K562 (cell line): Measurements from ENCODE around the gene IRF6. TPM values are rescaled to one million over a fixed set of nuclear protein-coding genes. Genes with fewer than 3 reads are reported as not detected.

ENCODE experiments used
- ATAC-seq: fragments of 200-7000 bp; cut with Tn5 transposase; 3 replicates; pipeline ENCODE4 v1.9.1; 2020; ENCODE audit warnings: moderate library complexity
- BruUV-seq: library from RNA; stranded (reverse); fragments of 400-500 nt; replicated peaks from 2 replicates; lab custom pipeline; 2021; lab: Mats Ljungman, UMichigan
- CTCF ChIA-PET: fragments of 300-600 bp; formaldehyde crosslinking; extraction: SDS; loops from one replicate; lab custom pipeline; 2021; ENCODE audit warnings: low intra/inter-chr PET ratio; lab: Yijun Ruan, JAX
- POLR2A ChIA-PET: fragments of 300-600, 350-650 bp; sonication (Branson Sonifier 250); formaldehyde crosslinking; extraction: SDS; loops from one replicate; lab custom pipeline; 2021; ENCODE audit warnings: antibody characterized with exemption, inconsistent platforms; lab: Yijun Ruan, JAX
- DNase-seq, 4 experiments: peaks; one replicate each; pipeline versions ENCODE4 v3.0.0 to v3.0.0-alpha.2; 2011 to 2018; ENCODE audit warnings: low spot score in 3 of 4, mixed read lengths in 3 of 4; ENCODE audit errors: extremely low read depth in 1 of 4
- FAIRE-seq: peaks from 2 replicates; lab custom pipeline; 2011; peaks lifted over from hg19 to GRCh38; lab: Jason Lieb, UNC
- H2AFZ ChIP-seq: 2 replicates; pipeline ENCODE4 v1.6.0; 2011; ENCODE audit warnings: low read depth, low read length, control low read depth, inconsistent platforms
- H3K27ac ChIP-seq: fragments of 200-600 bp; 3 replicates; pipeline ENCODE4 v1.8.0; 2011; ENCODE audit warnings: low read depth, mild to moderate bottlenecking, control low read depth, inconsistent platforms, low read length, moderate library complexity, mixed read lengths; ENCODE audit errors: extremely low read depth
- H3K27me3 ChIP-seq, 2 experiments: fragments of 300-600 bp in 1 of 2; 2 replicates in 1 of 2; 3 replicates in 1 of 2; pipeline versions ENCODE4 v1.6.0 to v1.8.0; 2011; ENCODE audit warnings: inconsistent platforms in 2 of 2, low read length in 2 of 2, mild to moderate bottlenecking in 1 of 2, mixed read lengths in 1 of 2, moderate library complexity in 1 of 2; ENCODE audit not compliant: control insufficient read depth in 2 of 2, insufficient read depth in 2 of 2
- H3K36me3 ChIP-seq: fragments of 300-600 bp; 3 replicates; pipeline ENCODE4 v1.8.0; 2011; ENCODE audit warnings: mild to moderate bottlenecking, low read length, inconsistent platforms; ENCODE audit not compliant: control insufficient read depth, insufficient read depth
- H3K4me1 ChIP-seq, 2 experiments: fragments of 200-600 bp in 1 of 2; replicated peaks in 1 of 2; 2 replicates in 1 of 2; 3 replicates in 1 of 2; pipeline versions ENCODE4 v1.5.1 to v1.8.0; 2011; ENCODE audit warnings: inconsistent platforms in 2 of 2, low read length in 2 of 2, mild to moderate bottlenecking in 1 of 2, mixed read lengths in 1 of 2, moderate library complexity in 1 of 2; ENCODE audit not compliant: control insufficient read depth in 2 of 2, insufficient read depth in 2 of 2
- H3K4me2 ChIP-seq: 2 replicates; pipeline ENCODE4 v1.6.1; 2011; ENCODE audit warnings: low read length, control low read depth, inconsistent platforms, mixed read lengths; ENCODE audit not compliant: insufficient read depth
- H3K4me3 ChIP-seq: fragments of 200-600 bp; sonication (generic), shearing (Covaris generic); 2 replicates; pipeline ENCODE4 v1.5.1; 2016; ENCODE audit warnings: control low read depth, inconsistent platforms
- H3K79me2 ChIP-seq: fragments of 200-600 bp; 3 replicates; pipeline ENCODE4 v1.8.0; 2011; ENCODE audit warnings: low read length, inconsistent platforms; ENCODE audit not compliant: control insufficient read depth, insufficient read depth
- H3K9ac ChIP-seq, 2 experiments: 2 replicates each; pipeline versions ENCODE4 v1.6.0 to v1.6.1; 2011; ENCODE audit warnings: low read depth in 2 of 2, low read length in 2 of 2, control low read depth in 1 of 2, inconsistent platforms in 1 of 2, mild to moderate bottlenecking in 1 of 2, mixed read lengths in 1 of 2; ENCODE audit not compliant: insufficient read depth in 1 of 2
- H3K9me1 ChIP-seq: one replicate; pipeline ENCODE4 v1.6.0; 2011; ENCODE audit warnings: inconsistent platforms, mild to moderate bottlenecking, low read length, moderate library complexity; ENCODE audit not compliant: control insufficient read depth, insufficient read depth
- H3K9me3 ChIP-seq: replicated peaks from 2 replicates; pipeline ENCODE4 v1.5.1; 2011; ENCODE audit warnings: low read depth, low read length, inconsistent platforms; ENCODE audit not compliant: control insufficient read depth, insufficient read depth
- H4K20me1 ChIP-seq: replicated peaks from 2 replicates; pipeline ENCODE4 v1.6.1; 2011; ENCODE audit warnings: low read length, inconsistent platforms, mixed read lengths; ENCODE audit not compliant: control insufficient read depth, insufficient read depth
- HDAC8 ChIP-seq: fragments of 450-650 bp; IDR thresholded peaks from 2 replicates; pipeline ENCODE4 v1.6.1; 2016; ENCODE audit warnings: mild to moderate bottlenecking, missing genetic modification characterization, moderate library complexity, missing compliant biosample characterization
- RAD51 ChIP-seq: fragments of 450-650 bp; IDR thresholded peaks from 2 replicates; pipeline ENCODE4 v1.7.1; 2016; ENCODE audit warnings: low read depth, mild to moderate bottlenecking, borderline replicate concordance
- RBM15 ChIP-seq: fragments of 200-400 bp; formaldehyde crosslinking; IDR thresholded peaks from 2 replicates; pipeline ENCODE4 v1.6.1; 2018; ENCODE audit warnings: mild to moderate bottlenecking, low read length, moderate library complexity; ENCODE audit not compliant: insufficient read depth
- TEAD2 ChIP-seq: fragments of 450-650 bp; IDR thresholded peaks from 2 replicates; pipeline ENCODE4 v1.6.1; 2016; ENCODE audit warnings: missing genetic modification characterization, control low read depth, missing compliant biosample characterization
- ZBTB17 ChIP-seq: fragments of 450-650 bp; formaldehyde crosslinking; IDR thresholded peaks from 2 replicates; pipeline ENCODE4 v1.4.0; 2020; ENCODE audit warnings: mild to moderate bottlenecking
- ZNF239 ChIP-seq: fragments of 250-450 bp; sonication (Bioruptor Pico); IDR thresholded peaks from 2 replicates; pipeline ENCODE4 v1.4.0; 2020; ENCODE audit warnings: mild to moderate bottlenecking
- WGBS: fragments of 100-300 bp; shearing (Covaris generic); methylation state at CpG from one replicate; pipeline ENCODE4 v1.1.6; 2016; ENCODE audit warnings: low coverage, mixed read lengths; ENCODE audit not compliant: insufficient coverage; ENCODE audit errors: missing lambda C conversion rate; 5-methylcytosine and 5-hydroxymethylcytosine counted together
- in situ Hi-C: fragments of 300-500 bp; cut with MboI; formaldehyde crosslinking; loops from 4 replicates; pipeline ENCODE4 v1.15.0; 2018; ENCODE audit warnings: inconsistent platforms, mixed read lengths
- intact Hi-C: fragments of 100-400 bp; cut with micrococcal nuclease; formaldehyde crosslinking; loops from 2 replicates; pipeline ENCODE4 v1.14.2; 2022
- polyA plus RNA-seq, 8 experiments: library from polyadenylated mRNA; depleted of rRNA in 4 of 8; stranded (reverse) in 5 of 8; unstranded in 3 of 8; fragments of >200 nt; fragmentation: Nextera tagmentation in 2 of 8; fragmentation: Illumina TruSeq in 1 of 8; extraction: Ambion mirVana in 2 of 8; extraction: Trizol in 1 of 8; gene quantifications; 2 replicates each; pipeline versions ENCODE4 v1.2.1 to v1.2.3, GENCODE V29; 2011 to 2014; ENCODE audit warnings: inconsistent platforms in 1 of 8, missing spikeins in 1 of 8
- total RNA-seq, 7 experiments: library from RNA; depleted of rRNA in 6 of 7; stranded (reverse); fragments of >200 nt in 6 of 7; fragmentation: Illumina TruSeq in 2 of 7; extraction: Trizol in 2 of 7; gene quantifications; 2 replicates each; pipeline versions ENCODE4 v1.2.1 to v1.2.3, GENCODE V29; 2011 to 2021; ENCODE audit warnings: low replicate concordance in 1 of 7
- TF ChIP-seq, protein P1 (sequence below): fragments of 450-650 bp; IDR thresholded peaks from 2 replicates; pipeline ENCODE4 v1.6.1; 2016; ENCODE audit warnings: borderline replicate concordance
- TF ChIP-seq, protein P2 (sequence below): fragments of 200-800 bp; sonication (Bioruptor generic); IDR thresholded peaks from 2 replicates; pipeline ENCODE4 v1.6.1; 2016; ENCODE audit warnings: missing genetic modification characterization, missing compliant biosample characterization
- TF ChIP-seq, protein P3 (sequence below), 2 experiments: IDR thresholded peaks in 1 of 2; conservative IDR thresholded peaks in 1 of 2; 2 replicates each; pipeline ENCODE4 v1.6.1; 2016; ENCODE audit warnings: low read depth in 2 of 2, mild to moderate bottlenecking in 1 of 2, missing compliant biosample characterization in 1 of 2, missing genetic modification characterization in 1 of 2, moderate library complexity in 1 of 2

The IRF6 gene
- total and polyA plus RNA-seq, 9 of the 15 experiments (the other 6 are each of a cell fraction or from before 2014, with no cell fraction given) = 0.03 to 0.65 (median 0.17) TPM

DNA sequence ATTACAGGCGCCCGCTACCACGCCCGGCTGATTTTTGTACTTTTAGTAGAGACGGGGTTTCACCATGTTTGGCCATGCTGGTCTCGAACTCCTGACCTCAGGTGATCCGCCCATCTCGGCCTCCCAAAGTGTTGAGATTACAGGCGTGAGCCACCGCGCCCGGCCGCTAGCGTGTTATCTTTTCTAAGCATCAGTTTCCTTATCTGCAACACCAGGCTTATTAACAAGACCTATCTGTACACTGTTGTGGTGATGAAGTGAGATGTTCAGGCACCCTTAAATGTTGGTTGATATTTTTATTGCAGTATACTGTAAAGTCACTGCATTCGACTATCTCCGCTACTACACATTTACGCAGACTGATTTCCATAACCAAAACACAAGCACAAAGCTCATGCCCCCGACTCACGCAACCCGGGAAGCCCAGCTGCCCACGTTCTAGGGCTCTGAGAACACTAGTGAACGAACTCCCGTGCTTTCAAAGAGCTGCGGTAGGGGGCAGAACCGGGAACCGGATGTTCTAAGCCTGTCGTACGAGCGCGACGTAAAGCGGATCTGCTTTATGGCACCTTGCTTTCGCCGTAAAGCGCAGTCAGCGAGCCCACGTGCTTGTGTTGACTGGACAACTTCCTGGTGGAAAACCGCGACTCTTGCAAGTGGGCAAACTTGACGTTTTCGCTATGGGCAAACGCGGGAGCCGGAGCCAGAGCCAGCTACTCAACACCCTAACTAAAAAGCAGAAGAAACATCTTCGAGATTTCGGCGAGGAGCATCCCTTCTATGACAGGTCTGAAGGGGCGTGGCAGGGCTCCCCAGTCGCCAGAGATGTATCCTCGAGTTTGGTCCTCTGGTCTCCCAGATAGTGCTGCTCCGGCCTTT lies 21.7 kb upstream of the IRF6 start, which contains the start of gene UTP25:
UTP25 (plus strand) TSS at position 589 of the 879 bp plus-strand sequence; CDS start at position 681, 92 bp downstream.
- FAIRE-seq = peak; percentile 95
- Histone ChIP-seq H3K79me2 (peaks cover 28% of the 10 kb centered on the region), H4K20me1 (no peaks in the 10 kb centered on the region), H3K27ac (peak within 1 kb of the TSS; percentile 81), H3K4me1 (peaks cover 3 to 20% of the 10 kb centered on the region in 2 experiments; a peak in 4 of 5 replicates), H3K9me3 (no peaks in the 10 kb centered on the region), H3K4me2 (peak within 1 kb of the TSS; percentile 85), H2AFZ (peak within 1 kb of the TSS; percentile 93), H3K9ac (peak within 1 kb of the TSS; percentile 72 to 88), H3K4me3 (peak within 1 kb of the TSS; percentile 89), H3K27me3 (peaks cover 0 to under 1% of the 10 kb centered on the region in 2 experiments; a peak in 1 of 5 replicates), H3K9me1 (no peaks in the 10 kb centered on the region), H3K36me3 (peaks cover 28% of the 10 kb centered on the region)
- BruUV-seq = TSS peak; percentile 96
- peak; percentile 92 for ATAC-seq
- intact Hi-C loops (loop anchor here (1.0 kb wide), 1 partner anchor 43 kb away; the partner anchor contains the start of gene C1orf74), in situ Hi-C loops (no loop called here)
- ChIA-PET CTCF (interaction anchor here (0.6 kb wide), 1 partner anchor 63 kb away, joined by 5 read pairs; no protein-coding TSS in a partner anchor), POLR2A (interaction anchor here (0.6 to 1.3 kb wide), 9 partner anchors 9 to 1953 kb away, joined by 3 to 5 read pairs (median 3); partner anchors contain the start of gene KCNH1)
- DNase-seq = peak; percentile 87 to 99 (median 92)
- whole genome bisulfite sequencing = under 1% methylated on average over 51 of the region's 51 CpGs
- peak; percentile 67; the same call in 1 of the 2 replicates for TF ChIP-seq ZBTB17 (CRISPR knock-in tag)
- no peak for TF ChIP-seq HDAC8 (tag)
- no peak for TF ChIP-seq RBM15
- TF ChIP-seq, protein P1, sequence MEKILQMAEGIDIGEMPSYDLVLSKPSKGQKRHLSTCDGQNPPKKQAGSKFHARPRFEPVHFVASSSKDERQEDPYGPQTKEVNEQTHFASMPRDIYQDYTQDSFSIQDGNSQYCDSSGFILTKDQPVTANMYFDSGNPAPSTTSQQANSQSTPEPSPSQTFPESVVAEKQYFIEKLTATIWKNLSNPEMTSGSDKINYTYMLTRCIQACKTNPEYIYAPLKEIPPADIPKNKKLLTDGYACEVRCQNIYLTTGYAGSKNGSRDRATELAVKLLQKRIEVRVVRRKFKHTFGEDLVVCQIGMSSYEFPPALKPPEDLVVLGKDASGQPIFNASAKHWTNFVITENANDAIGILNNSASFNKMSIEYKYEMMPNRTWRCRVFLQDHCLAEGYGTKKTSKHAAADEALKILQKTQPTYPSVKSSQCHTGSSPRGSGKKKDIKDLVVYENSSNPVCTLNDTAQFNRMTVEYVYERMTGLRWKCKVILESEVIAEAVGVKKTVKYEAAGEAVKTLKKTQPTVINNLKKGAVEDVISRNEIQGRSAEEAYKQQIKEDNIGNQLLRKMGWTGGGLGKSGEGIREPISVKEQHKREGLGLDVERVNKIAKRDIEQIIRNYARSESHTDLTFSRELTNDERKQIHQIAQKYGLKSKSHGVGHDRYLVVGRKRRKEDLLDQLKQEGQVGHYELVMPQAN = peak; percentile 100
- peak; percentile 64; the same call in 1 of the 2 replicates for TF ChIP-seq RAD51
- TF ChIP-seq, protein P2, sequence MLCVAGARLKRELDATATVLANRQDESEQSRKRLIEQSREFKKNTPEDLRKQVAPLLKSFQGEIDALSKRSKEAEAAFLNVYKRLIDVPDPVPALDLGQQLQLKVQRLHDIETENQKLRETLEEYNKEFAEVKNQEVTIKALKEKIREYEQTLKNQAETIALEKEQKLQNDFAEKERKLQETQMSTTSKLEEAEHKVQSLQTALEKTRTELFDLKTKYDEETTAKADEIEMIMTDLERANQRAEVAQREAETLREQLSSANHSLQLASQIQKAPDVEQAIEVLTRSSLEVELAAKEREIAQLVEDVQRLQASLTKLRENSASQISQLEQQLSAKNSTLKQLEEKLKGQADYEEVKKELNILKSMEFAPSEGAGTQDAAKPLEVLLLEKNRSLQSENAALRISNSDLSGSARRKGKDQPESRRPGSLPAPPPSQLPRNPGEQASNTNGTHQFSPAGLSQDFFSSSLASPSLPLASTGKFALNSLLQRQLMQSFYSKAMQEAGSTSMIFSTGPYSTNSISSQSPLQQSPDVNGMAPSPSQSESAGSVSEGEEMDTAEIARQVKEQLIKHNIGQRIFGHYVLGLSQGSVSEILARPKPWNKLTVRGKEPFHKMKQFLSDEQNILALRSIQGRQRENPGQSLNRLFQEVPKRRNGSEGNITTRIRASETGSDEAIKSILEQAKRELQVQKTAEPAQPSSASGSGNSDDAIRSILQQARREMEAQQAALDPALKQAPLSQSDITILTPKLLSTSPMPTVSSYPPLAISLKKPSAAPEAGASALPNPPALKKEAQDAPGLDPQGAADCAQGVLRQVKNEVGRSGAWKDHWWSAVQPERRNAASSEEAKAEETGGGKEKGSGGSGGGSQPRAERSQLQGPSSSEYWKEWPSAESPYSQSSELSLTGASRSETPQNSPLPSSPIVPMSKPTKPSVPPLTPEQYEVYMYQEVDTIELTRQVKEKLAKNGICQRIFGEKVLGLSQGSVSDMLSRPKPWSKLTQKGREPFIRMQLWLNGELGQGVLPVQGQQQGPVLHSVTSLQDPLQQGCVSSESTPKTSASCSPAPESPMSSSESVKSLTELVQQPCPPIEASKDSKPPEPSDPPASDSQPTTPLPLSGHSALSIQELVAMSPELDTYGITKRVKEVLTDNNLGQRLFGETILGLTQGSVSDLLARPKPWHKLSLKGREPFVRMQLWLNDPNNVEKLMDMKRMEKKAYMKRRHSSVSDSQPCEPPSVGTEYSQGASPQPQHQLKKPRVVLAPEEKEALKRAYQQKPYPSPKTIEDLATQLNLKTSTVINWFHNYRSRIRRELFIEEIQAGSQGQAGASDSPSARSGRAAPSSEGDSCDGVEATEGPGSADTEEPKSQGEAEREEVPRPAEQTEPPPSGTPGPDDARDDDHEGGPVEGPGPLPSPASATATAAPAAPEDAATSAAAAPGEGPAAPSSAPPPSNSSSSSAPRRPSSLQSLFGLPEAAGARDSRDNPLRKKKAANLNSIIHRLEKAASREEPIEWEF (CRISPR knock-in tag) = no peak
- TF ChIP-seq TEAD2 (tag) = no peak
- no peak for TF ChIP-seq ZNF239 (CRISPR knock-in tag)
- TF ChIP-seq, protein P3, sequence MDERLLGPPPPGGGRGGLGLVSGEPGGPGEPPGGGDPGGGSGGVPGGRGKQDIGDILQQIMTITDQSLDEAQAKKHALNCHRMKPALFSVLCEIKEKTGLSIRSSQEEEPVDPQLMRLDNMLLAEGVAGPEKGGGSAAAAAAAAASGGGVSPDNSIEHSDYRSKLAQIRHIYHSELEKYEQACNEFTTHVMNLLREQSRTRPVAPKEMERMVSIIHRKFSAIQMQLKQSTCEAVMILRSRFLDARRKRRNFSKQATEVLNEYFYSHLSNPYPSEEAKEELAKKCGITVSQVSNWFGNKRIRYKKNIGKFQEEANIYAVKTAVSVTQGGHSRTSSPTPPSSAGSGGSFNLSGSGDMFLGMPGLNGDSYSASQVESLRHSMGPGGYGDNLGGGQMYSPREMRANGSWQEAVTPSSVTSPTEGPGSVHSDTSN (CRISPR knock-in tag; IDR thresholded peaks at IDR 0.05; ENCODE audit: low read depth) = no peak
- TF ChIP-seq, protein P3 (tag; conservative IDR thresholded peaks at IDR 0.05; ENCODE audit: low read depth) = no peak
